ENCODE results near the gene ATP2B2.

ATP2B2 gene

GRCh38 chr3:10447527-10448260 is 57.7 kb downstream of the ATP2B2 start:
- Histone ChIP-seq H3K9me3 (ENCODE audit: insufficient read depth, low read depth, low read length) (no peaks in the 10 kb centered on the region), H3F3A (ENCODE audit: low read depth) (no peaks in the 10 kb centered on the region), H3K4me3 (ENCODE audit: low read length, poor library complexity, severe bottlenecking) (no peak overlapping the region), H3K36me3 (ENCODE audit: insufficient read depth, low read length) (no peaks in the 10 kb centered on the region), H3K4me1 (ENCODE audit: insufficient read depth, low read length, poor library complexity, severe bottlenecking) (no peaks in the 10 kb centered on the region), H3K9me2 (replicated peaks; ENCODE audit: low read depth, low read length) (no peaks in the 10 kb centered on the region), H3K9ac (ENCODE audit: low read depth, low read length, poor library complexity, severe bottlenecking) (no peak overlapping the region), H3K4me2 (ENCODE audit: low read depth, low read length, poor library complexity, severe bottlenecking) (no peak overlapping the region), H2AFZ (ENCODE audit: low read length) (no peak overlapping the region), H3K27me3 (ENCODE audit: insufficient read depth, low read length, poor library complexity, severe bottlenecking) (no peaks in the 10 kb centered on the region), H4K20me1 (ENCODE audit: insufficient read depth, low read length, poor library complexity, severe bottlenecking) (no peaks in the 10 kb centered on the region), H3K79me2 (ENCODE audit: insufficient read depth, low read length) (no peaks in the 10 kb centered on the region)
- TF ChIP-seq CTCF (conservative IDR thresholded peaks at IDR 0.05; ENCODE audit: low read length) (no peak), EZH2phosphoT487 (IDR thresholded peaks at IDR 0.05; ENCODE audit: borderline replicate concordance) (no peak)

GRCh38 chr3:10447110-10447509 is 58.3 kb downstream of the ATP2B2 start:
- Histone ChIP-seq H3F3A (ENCODE audit: low read depth) (no peaks in the 10 kb centered on the region), H3K27me3 (ENCODE audit: insufficient read depth, low read length, poor library complexity, severe bottlenecking) (no peaks in the 10 kb centered on the region), H3K9me3 (ENCODE audit: insufficient read depth, low read depth, low read length) (no peaks in the 10 kb centered on the region), H3K9ac (ENCODE audit: low read depth, low read length, poor library complexity, severe bottlenecking) (no peak overlapping the region), H3K4me3 (ENCODE audit: low read length, poor library complexity, severe bottlenecking) (no peak overlapping the region), H3K9me2 (replicated peaks; ENCODE audit: low read depth, low read length) (no peaks in the 10 kb centered on the region), H2AFZ (ENCODE audit: low read length) (no peak overlapping the region), H3K36me3 (ENCODE audit: insufficient read depth, low read length) (no peaks in the 10 kb centered on the region), H3K4me1 (ENCODE audit: insufficient read depth, low read length, poor library complexity, severe bottlenecking) (no peaks in the 10 kb centered on the region), H3K4me2 (ENCODE audit: low read depth, low read length, poor library complexity, severe bottlenecking) (no peak overlapping the region), H4K20me1 (ENCODE audit: insufficient read depth, low read length, poor library complexity, severe bottlenecking) (no peaks in the 10 kb centered on the region), H3K79me2 (ENCODE audit: insufficient read depth, low read length) (no peaks in the 10 kb centered on the region)
- TF ChIP-seq EZH2phosphoT487 (IDR thresholded peaks at IDR 0.05; ENCODE audit: borderline replicate concordance) (no peak), CTCF (conservative IDR thresholded peaks at IDR 0.05; ENCODE audit: low read length) (no peak)

- H3K4me2 ChIP-seq (ENCODE audit: low read depth, low read length, poor library complexity, severe bottlenecking) = no peak overlapping the region
- TF ChIP-seq CTCF (conservative IDR thresholded peaks at IDR 0.05; ENCODE audit: low read length) = no peak
- TF ChIP-seq EZH2phosphoT487 (IDR thresholded peaks at IDR 0.05; ENCODE audit: borderline replicate concordance) = no peak
- H3K9ac ChIP-seq (ENCODE audit: low read depth, low read length, poor library complexity, severe bottlenecking) = no peak overlapping the region
- H3F3A ChIP-seq (ENCODE audit: low read depth) = no peaks in the 10 kb centered on the region
- H3K4me1 ChIP-seq (ENCODE audit: insufficient read depth, low read length, poor library complexity, severe bottlenecking) = no peaks in the 10 kb centered on the region
- H2AFZ ChIP-seq (ENCODE audit: low read length) = no peak overlapping the region
- no peaks in the 10 kb centered on the region for H3K36me3 ChIP-seq (ENCODE audit: insufficient read depth, low read length)
- no peak overlapping the region for H3K4me3 ChIP-seq (ENCODE audit: low read length, poor library complexity, severe bottlenecking)
- no peaks in the 10 kb centered on the region for H4K20me1 ChIP-seq (ENCODE audit: insufficient read depth, low read length, poor library complexity, severe bottlenecking)
- H3K27me3 ChIP-seq (ENCODE audit: insufficient read depth, low read length, poor library complexity, severe bottlenecking) = no peaks in the 10 kb centered on the region
- H3K79me2 ChIP-seq (ENCODE audit: insufficient read depth, low read length) = no peaks in the 10 kb centered on the region
- no peaks in the 10 kb centered on the region for H3K9me2 ChIP-seq (replicated peaks; ENCODE audit: low read depth, low read length)
- no peaks in the 10 kb centered on the region for H3K9me3 ChIP-seq (ENCODE audit: insufficient read depth, low read depth, low read length)
Observed at GRCh38 chr3:10445561-10446175, 59.7 kb downstream of the ATP2B2 start.

Data from Loucy (cell line).